Stimulated activated CD8-positive, alpha-beta memory T cell treated with anti-CD3 and anti-CD28 coated beads, Interleukin-4, amount 100 ng/mL, for 1 hour (primary cell): Measurements from ENCODE around the gene NFATC2.
"Not testable (repeated sequence)": the region's sequence is repeated elsewhere in the genome, so short reads cannot be mapped to it uniquely, and the experiment has no call there.

Source experiments
- DNase-seq, 2 donors: peaks; one replicate each; pipeline ENCODE4 v3.0.0-alpha.2; 2020; ENCODE audit warnings: low read depth in 2 of 2, low spot score in 1 of 2

NFATC2 gene

DNA sequence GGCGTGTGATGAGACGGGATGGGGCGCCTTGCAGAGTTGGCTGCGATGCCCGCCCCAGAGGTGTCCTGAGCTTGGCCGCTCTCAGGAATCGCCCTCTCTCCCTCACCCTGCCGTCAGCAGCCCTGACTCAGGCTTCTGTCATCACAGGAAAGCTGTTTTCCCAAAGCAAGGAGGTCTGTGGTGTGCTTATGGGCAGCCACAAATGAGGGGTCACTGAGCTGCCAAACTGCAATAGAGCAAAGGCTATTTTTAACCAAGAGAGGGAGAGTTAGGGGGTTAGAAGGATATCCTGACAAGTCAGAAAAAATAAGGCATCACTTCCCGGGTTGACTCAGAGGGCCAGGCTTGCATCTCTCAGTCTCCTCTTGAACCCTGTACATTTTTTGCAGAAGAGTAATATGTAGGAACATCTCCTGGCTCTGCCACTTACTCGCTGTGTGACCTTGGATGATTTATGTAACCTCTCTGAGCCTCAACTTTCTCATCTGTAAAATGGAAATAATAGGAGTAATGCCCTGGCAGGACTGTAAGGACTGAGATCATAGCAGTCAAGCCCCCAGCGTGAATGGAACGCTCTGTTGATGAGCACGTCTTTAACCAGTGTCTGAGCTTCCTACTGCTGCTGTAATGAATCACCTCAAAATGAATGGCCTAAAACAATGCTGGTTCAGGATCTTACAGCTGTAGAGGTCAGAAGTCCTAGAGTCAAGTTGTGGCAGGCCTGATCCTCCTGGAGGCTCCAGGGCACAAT lies 181.9 kb downstream of the NFATC2 start:
- DNase-seq: no peak

- no peak for DNase-seq
Measured at GRCh38 chr20:51359947-51360346, 182.6 kb downstream of the NFATC2 start.

GRCh38 chr20:51359401-51359800 lies 183.1 kb downstream of the NFATC2 start:
- no peak for DNase-seq

DNA sequence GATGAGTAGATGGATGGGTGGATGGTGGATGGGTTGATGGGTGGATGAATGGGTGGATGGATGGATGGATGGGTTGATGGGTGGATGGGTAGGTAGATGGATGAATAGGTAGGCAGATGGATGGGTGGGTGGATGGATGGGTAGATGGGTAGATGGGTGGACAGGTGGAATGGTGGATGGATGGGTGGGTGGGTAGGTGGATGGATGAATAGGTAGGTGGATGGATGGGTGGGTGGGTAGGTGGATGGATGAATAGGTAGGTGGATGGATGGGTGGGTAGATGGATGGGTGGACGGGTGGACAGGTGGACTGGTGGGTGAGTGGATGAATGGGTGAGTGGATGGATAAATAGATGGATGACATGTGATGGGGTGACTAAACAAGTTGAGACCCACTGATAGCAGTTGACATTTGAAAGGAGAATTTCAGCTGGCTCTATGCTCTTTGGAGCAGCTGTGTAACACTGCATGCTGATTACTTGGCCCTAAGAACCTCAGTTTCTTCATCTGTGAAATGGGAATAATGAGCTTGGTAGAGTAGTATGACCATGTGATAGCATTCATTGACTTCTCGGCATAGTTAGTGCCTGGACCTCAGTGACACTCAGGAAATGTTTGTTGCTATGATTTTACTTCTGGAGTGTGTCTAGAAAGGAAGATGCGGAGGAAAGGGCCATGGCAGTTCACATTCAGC lies 184.3 kb downstream of the NFATC2 start:
- no peak for DNase-seq

- DNase-seq: no peak
Measured at GRCh38 chr20:51357543-51357942, 185.0 kb downstream of the NFATC2 start.

DNA sequence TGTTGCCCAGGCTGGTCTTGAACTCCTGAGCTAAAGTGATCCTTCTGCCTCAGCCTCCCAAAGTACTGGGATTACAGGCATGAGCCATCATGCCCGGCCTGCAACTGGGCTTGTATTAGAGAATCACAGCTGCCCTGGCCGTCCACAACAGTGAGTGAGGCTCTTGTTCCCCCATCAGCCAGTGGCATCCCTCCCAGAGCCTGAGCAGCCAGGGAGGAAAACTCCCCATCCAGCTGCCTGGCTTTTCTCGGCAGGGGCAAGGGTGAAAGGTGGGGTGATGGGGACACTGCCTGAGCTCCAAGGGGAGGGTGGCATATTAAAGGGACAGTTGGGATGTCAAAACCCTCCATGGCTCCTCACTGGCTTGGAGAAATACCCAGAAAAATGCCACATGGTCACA lies 185.6 kb downstream of the NFATC2 start:
- DNase-seq: no peak

- no peak for DNase-seq
Measured at GRCh38 chr20:51354769-51355319, 187.7 kb downstream of the NFATC2 start.

- no peak for DNase-seq
Measured at GRCh38 chr20:51354191-51354768, 188.2 kb downstream of the NFATC2 start.

- no peak for DNase-seq
Measured at GRCh38 chr20:51353491-51353890, 189.0 kb downstream of the NFATC2 start.

GRCh38 chr20:51352791-51353190 lies 189.7 kb downstream of the NFATC2 start:
- no peak for DNase-seq

GRCh38 chr20:51350941-51351631 lies 191.4 kb downstream of the NFATC2 start:
- DNase-seq: no peak

- no peak for DNase-seq
Measured at GRCh38 chr20:51348876-51349275, 193.6 kb downstream of the NFATC2 start.

DNA sequence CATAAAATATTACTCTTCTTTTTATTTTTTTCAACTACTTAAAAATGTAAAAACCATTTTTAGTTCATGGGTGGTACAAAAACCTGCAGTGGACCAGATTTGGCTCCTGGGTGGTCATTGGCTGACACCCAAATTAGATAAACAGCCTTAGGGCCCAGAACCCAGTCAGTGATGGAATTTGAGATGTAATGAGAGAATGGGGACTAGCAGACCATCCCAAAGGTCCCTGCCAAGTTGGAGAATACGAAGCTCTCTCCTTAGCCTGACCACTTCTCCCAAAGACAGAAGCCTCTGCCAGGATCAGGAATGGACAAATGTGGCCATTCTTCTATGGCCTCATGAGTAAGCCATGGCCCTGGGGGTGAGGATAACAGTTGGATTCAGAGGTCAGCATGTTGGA lies 194.7 kb downstream of the NFATC2 start:
- DNase-seq: no peak

GRCh38 chr20:51346686-51347485 lies 195.6 kb downstream of the NFATC2 start:
- DNase-seq: no peak

- DNase-seq: no peak
Measured at GRCh38 chr20:51345601-51346101, 196.9 kb downstream of the NFATC2 start.

- not testable (repeated sequence) for DNase-seq
Measured at GRCh38 chr20:51343802-51344201, 198.7 kb downstream of the NFATC2 start.

- DNase-seq: no peak
Measured at GRCh38 chr20:51342510-51343236, 199.8 kb downstream of the NFATC2 start.

DNA sequence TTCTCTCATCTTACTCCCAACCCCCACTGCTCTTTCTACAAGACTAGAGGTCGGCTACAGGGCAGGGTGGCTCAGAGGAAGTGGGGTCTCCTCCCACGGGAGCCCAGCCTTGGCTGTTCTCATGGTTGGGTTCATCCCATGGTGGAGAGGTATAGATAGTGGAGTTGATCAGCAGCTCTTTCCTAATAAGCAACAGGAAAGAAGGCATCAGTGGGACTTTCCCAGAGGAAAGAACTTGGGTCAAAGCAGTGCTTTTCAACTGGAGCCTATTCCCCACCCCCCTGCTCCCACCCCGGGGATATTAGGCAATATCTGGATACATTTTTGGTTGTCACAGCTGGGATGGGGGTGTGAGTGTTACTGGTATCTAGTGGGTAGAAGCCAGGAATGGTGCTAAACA lies 200.9 kb downstream of the NFATC2 start:
- DNase-seq: no peak

DNA sequence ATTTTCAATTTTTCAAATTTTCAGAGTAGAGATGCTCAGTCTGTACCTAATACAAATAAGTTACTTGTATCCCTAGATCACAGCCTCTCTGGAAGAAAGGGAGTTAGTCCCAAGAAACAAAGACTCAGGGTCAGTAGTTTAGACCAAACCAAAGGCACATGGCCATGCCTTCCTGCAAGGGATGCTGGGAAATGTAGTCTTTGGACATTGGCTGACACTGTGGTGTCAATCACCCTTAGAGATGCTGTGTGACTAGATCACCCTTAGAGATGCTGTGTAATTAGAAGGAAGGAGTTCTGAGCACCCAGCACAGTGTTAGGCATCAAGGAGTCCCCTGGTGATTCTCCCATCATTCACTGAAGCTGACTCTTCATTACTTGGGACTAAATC lies 202.1 kb downstream of the NFATC2 start:
- DNase-seq: no peak
